HepG2 (cell line): ENCODE data around the gene MEIS3. TPM values are rescaled to one million over a fixed set of nuclear protein-coding genes. Genes with fewer than 3 reads are reported as not detected.

Experiments
- polyA plus RNA-seq, 8 experiments: library from polyadenylated mRNA; depleted of rRNA in 3 of 8; stranded (reverse) in 7 of 8; unstranded in 1 of 8; fragments of >200 nt; fragmentation: Illumina TruSeq in 4 of 8; extraction: Trizol in 4 of 8; gene quantifications; 2 replicates each; pipeline versions ENCODE4 v1.2.1 to v1.2.3, GENCODE V29; 2011 to 2016; ENCODE audit warnings: low read depth in 4 of 8, missing spikeins in 1 of 8, mixed read lengths in 1 of 8; ENCODE audit not compliant: insufficient read depth in 1 of 8
- total RNA-seq, 5 experiments: library from RNA; depleted of rRNA; stranded (reverse); fragments of >200 nt; fragmentation: Illumina TruSeq; extraction: Trizol; gene quantifications; 2 replicates each; pipeline ENCODE4 v1.2.3, GENCODE V29; 2016; ENCODE audit warnings: low read depth in 1 of 5

MEIS3 gene
- total and polyA plus RNA-seq, 2 of the 13 experiments (the other 11 are each of a cell fraction or from before 2014, with no cell fraction given): 0.09 to 0.70 TPM

Other genes with a start within 250 kb of the MEIS3 start
- gene BBC3, start 188.3 kb downstream of the MEIS3 start, total RNA-seq (2016; rRNA removed; fragmentation: Illumina TruSeq; extraction: Trizol): 5.8 and 8.8 TPM in 2 replicates
- gene BBC3, start 188.3 kb downstream of the MEIS3 start, polyA plus RNA-seq (2011; rRNA removed): 6.1 and 11.1 TPM in 2 replicates
- 5.9 and 6.3 TPM in 2 replicates for gene CCDC9, start 163.0 kb downstream of the MEIS3 start, total RNA-seq (2016; rRNA removed; fragmentation: Illumina TruSeq; extraction: Trizol)
- gene CCDC9, start 163.0 kb downstream of the MEIS3 start, polyA plus RNA-seq (2011; rRNA removed): 2.9 and 3.0 TPM in 2 replicates
- 1.00 and 1.9 TPM in 2 replicates for gene INAFM1, start 144.6 kb downstream of the MEIS3 start, total RNA-seq (2016; rRNA removed; fragmentation: Illumina TruSeq; extraction: Trizol)
- 0.88 and 1.3 TPM in 2 replicates for gene INAFM1, start 144.6 kb downstream of the MEIS3 start, polyA plus RNA-seq (2011; rRNA removed)
- 0.07 TPM in 1 of 2 replicates, not detected in the other for gene C5AR1, start 109.7 kb downstream of the MEIS3 start, total RNA-seq (2016; rRNA removed; fragmentation: Illumina TruSeq; extraction: Trizol)
- gene C5AR1, start 109.7 kb downstream of the MEIS3 start, polyA plus RNA-seq (2011; rRNA removed): 1.6 and 3.9 TPM in 2 replicates
- gene C5AR2, start 87.4 kb downstream of the MEIS3 start, total RNA-seq (2016; rRNA removed; fragmentation: Illumina TruSeq; extraction: Trizol): 0.09 TPM in 1 of 2 replicates, not detected in the other
- 0.24 and 0.26 TPM in 2 replicates for gene C5AR2, start 87.4 kb downstream of the MEIS3 start, polyA plus RNA-seq (2011; rRNA removed)
- 8.0 and 12.0 TPM in 2 replicates for gene DHX34, start 70.2 kb downstream of the MEIS3 start, total RNA-seq (2016; rRNA removed; fragmentation: Illumina TruSeq; extraction: Trizol)
- gene DHX34, start 70.2 kb downstream of the MEIS3 start, polyA plus RNA-seq (2011; rRNA removed): 9.2 and 12.5 TPM in 2 replicates
- gene SLC8A2, start 52.4 kb upstream of the MEIS3 start, total RNA-seq (2016; rRNA removed; fragmentation: Illumina TruSeq; extraction: Trizol): 0.02 TPM in 1 of 2 replicates, not detected in the other
- gene SLC8A2, start 52.4 kb upstream of the MEIS3 start, polyA plus RNA-seq (2011; rRNA removed): 0.09 TPM in 1 of 2 replicates, not detected in the other
- gene KPTN, start 64.7 kb upstream of the MEIS3 start, total RNA-seq (2016; rRNA removed; fragmentation: Illumina TruSeq; extraction: Trizol): 8.4 and 9.1 TPM in 2 replicates
- 13.3 and 17.6 TPM in 2 replicates for gene KPTN, start 64.7 kb upstream of the MEIS3 start, polyA plus RNA-seq (2011; rRNA removed)
- 32.6 and 36.5 TPM in 2 replicates for gene NAPA, start 95.5 kb upstream of the MEIS3 start, total RNA-seq (2016; rRNA removed; fragmentation: Illumina TruSeq; extraction: Trizol)
- 65.9 and 74.4 TPM in 2 replicates for gene NAPA, start 95.5 kb upstream of the MEIS3 start, polyA plus RNA-seq (2011; rRNA removed)
- 0.04 TPM in 1 of 2 replicates, not detected in the other for gene ZNF541, start 153.6 kb upstream of the MEIS3 start, total RNA-seq (2016; rRNA removed; fragmentation: Illumina TruSeq; extraction: Trizol)
- gene ZNF541, start 153.6 kb upstream of the MEIS3 start, polyA plus RNA-seq (2011; rRNA removed): 0.03 and 0.08 TPM in 2 replicates
- gene BICRA, start 189.6 kb upstream of the MEIS3 start, total RNA-seq (2016; rRNA removed; fragmentation: Illumina TruSeq; extraction: Trizol): 0.71 and 1.6 TPM in 2 replicates
- gene BICRA, start 189.6 kb upstream of the MEIS3 start, polyA plus RNA-seq (2011; rRNA removed): 0.55 and 0.56 TPM in 2 replicates